ENCODE results near the gene AGAP9. TPM values are rescaled to one million over a fixed set of nuclear protein-coding genes. Genes with fewer than 3 reads are reported as not detected.
"Not testable (repeated sequence)": the region's sequence is repeated elsewhere in the genome, so short reads cannot be mapped to it uniquely, and the experiment has no call there.

The AGAP9 gene
- total RNA-seq (1 to 10 TPM in 8 of 9 donors, under 1 TPM in 1; 0.64 to 7.4 (median 2.0) TPM), polyA plus RNA-seq (1 to 10 TPM; 1.9 to 8.1 TPM)
- long read RNA-seq, donor 1, result 0 reads
- long read RNA-seq, donor 2, result 0 reads
- long read RNA-seq, donor 3, result 0 reads

GRCh38 chr10:47523475-47523874, at the start of gene AGAP9:
TSS of gene AGAP9 (minus strand) at chr10:47523638. CDS start at chr10:47523526, 112 bp downstream.
- H3K27ac ChIP-seq; H3K27me3 ChIP-seq; ATAC-seq; H3K36me3 ChIP-seq; DNase-seq; H3K4me3 ChIP-seq; intact Hi-C loops (cut with DNase I); H3K4me1 ChIP-seq; H3K9me3 ChIP-seq: not testable (repeated sequence)
- no CpG with 5 or more reads among the region's 20 CpGs for WGBS, 4 donors

- H3K27ac ChIP-seq; H3K4me3 ChIP-seq; DNase-seq; H3K27me3 ChIP-seq; H3K4me1 ChIP-seq; H3K36me3 ChIP-seq; ATAC-seq; H3K9me3 ChIP-seq; intact Hi-C loops (cut with DNase I): not testable (repeated sequence)
- WGBS, 4 donors, result 40 to 89% (median 84%) methylated on average over 1 to 7 of the region's 9 CpGs
Measured at GRCh38 chr10:47571138-47571912, 47.9 kb upstream of the AGAP9 start.

- H3K4me3 ChIP-seq; H3K4me1 ChIP-seq; DNase-seq; H3K27me3 ChIP-seq; intact Hi-C loops (cut with DNase I); H3K27ac ChIP-seq; H3K36me3 ChIP-seq; H3K9me3 ChIP-seq: not testable (repeated sequence)
- 81 to 95% methylated on average over 2 to 3 of the region's 7 CpGs; no CpG with 5 or more reads in 2 of the 4 donors for WGBS, 4 donors
- peak in 1 of 4 donors; percentile 39 for ATAC-seq
Measured at GRCh38 chr10:47566757-47567156, 43.3 kb upstream of the AGAP9 start.

GRCh38 chr10:47566108-47566699, 42.8 kb upstream of the AGAP9 start:
- ATAC-seq; H3K4me3 ChIP-seq; intact Hi-C loops (cut with DNase I); H3K9me3 ChIP-seq; H3K36me3 ChIP-seq; H3K27me3 ChIP-seq; DNase-seq; H3K27ac ChIP-seq; H3K4me1 ChIP-seq: not testable (repeated sequence)
- 80 to 92% (median 83%) methylated on average over 13 to 14 of the region's 18 CpGs for WGBS, 4 donors

- WGBS, 4 donors, result 74 to 91% (median 80%) methylated on average over 12 to 47 of the region's 47 CpGs
- H3K27ac ChIP-seq; intact Hi-C loops (cut with DNase I); H3K36me3 ChIP-seq; H3K9me3 ChIP-seq; H3K4me1 ChIP-seq; H3K27me3 ChIP-seq; DNase-seq: not testable (repeated sequence)
- ATAC-seq, result peak in 1 of 4 donors; percentile 46
- H3K4me3 ChIP-seq, result peak overlapping the region in 1 of 12 donors; percentile 16
Measured at GRCh38 chr10:47565517-47565920, 42.1 kb upstream of the AGAP9 start.

- ATAC-seq; H3K36me3 ChIP-seq; H3K27ac ChIP-seq; intact Hi-C loops (cut with DNase I); H3K4me3 ChIP-seq; H3K27me3 ChIP-seq; H3K9me3 ChIP-seq; DNase-seq; H3K4me1 ChIP-seq: not testable (repeated sequence)
- WGBS, 4 donors, result 97 to 100% (median 97%) methylated on average over 7 to 18 of the region's 27 CpGs; no CpG with 5 or more reads in 1 of the 4 donors
Measured at GRCh38 chr10:47564953-47565352, 41.5 kb upstream of the AGAP9 start.

- DNase-seq; ATAC-seq; H3K4me1 ChIP-seq; H3K27me3 ChIP-seq; H3K27ac ChIP-seq; H3K9me3 ChIP-seq; H3K4me3 ChIP-seq; H3K36me3 ChIP-seq; intact Hi-C loops (cut with DNase I): not testable (repeated sequence)
- 92 to 96% (median 94%) methylated on average over 8 to 9 of the region's 16 CpGs; no CpG with 5 or more reads in 1 of the 4 donors for WGBS, 4 donors
Measured at GRCh38 chr10:47564318-47564717, 40.9 kb upstream of the AGAP9 start.

- 40 to 82% (median 70%) methylated on average over 6 to 7 of the region's 7 CpGs for WGBS, 4 donors
- H3K36me3 ChIP-seq; H3K27me3 ChIP-seq; H3K4me1 ChIP-seq; H3K4me3 ChIP-seq; H3K9me3 ChIP-seq; H3K27ac ChIP-seq; intact Hi-C loops (cut with DNase I); ATAC-seq; DNase-seq: not testable (repeated sequence)
Measured at GRCh38 chr10:47560452-47560851, 37.0 kb upstream of the AGAP9 start.

- not testable (repeated sequence) for H3K4me3 ChIP-seq, H3K9me3 ChIP-seq
Measured at GRCh38 chr10:47559718-47560308, 36.4 kb upstream of the AGAP9 start.

GRCh38 chr10:47558109-47558508, 34.7 kb upstream of the AGAP9 start:
- H3K9me3 ChIP-seq; H3K27me3 ChIP-seq; DNase-seq; H3K36me3 ChIP-seq; intact Hi-C loops (cut with DNase I); ATAC-seq; H3K4me3 ChIP-seq; H3K4me1 ChIP-seq: not testable (repeated sequence)
- H3K27ac ChIP-seq, result peak overlapping the region in 1 of 12 donors; percentile 27
- 70 to 73% (median 71%) methylated on average over 5 of the region's 5 CpGs for WGBS, 4 donors

More at GRCh38 chr10:47559718-47560308, 36.4 kb upstream of the AGAP9 start:
- H3K27ac ChIP-seq; DNase-seq; H3K36me3 ChIP-seq; H3K4me1 ChIP-seq; ATAC-seq; H3K27me3 ChIP-seq; intact Hi-C loops (cut with DNase I): not testable (repeated sequence)
- whole genome bisulfite sequencing, 4 donors, result 93 to 100% (median 98%) methylated on average over 1 of the region's 1 CpG

GRCh38 chr10:47557616-47558015, 34.2 kb upstream of the AGAP9 start:
- H3K4me1 ChIP-seq; H3K9me3 ChIP-seq; ATAC-seq; DNase-seq; H3K27me3 ChIP-seq; H3K36me3 ChIP-seq; H3K4me3 ChIP-seq; intact Hi-C loops (cut with DNase I): not testable (repeated sequence)
- peak overlapping the region in 1 of 12 donors; percentile 6 for H3K27ac ChIP-seq

All from heart left ventricle (tissue), 16 donors.